SU-DHL-6 (cell line): ENCODE data around the gene FAM83G.

Source experiments
- H2AFZ ChIP-seq: fragments of 200-600 bp; sonication (generic); 2 replicates; pipeline ENCODE4 v1.6.1; 2014; ENCODE audit warnings: low read depth, mild to moderate bottlenecking, moderate library complexity, mixed read lengths, antibody characterized with exemption, low read length; ENCODE audit not compliant: severe bottlenecking
- H3F3A ChIP-seq: fragments of 200-600 bp; shearing (Covaris generic); 2 replicates; pipeline ENCODE4 v1.6.0; 2016; ENCODE audit warnings: antibody characterized with exemption, mild to moderate bottlenecking; ENCODE audit not compliant: insufficient read depth
- H3K27ac ChIP-seq: fragments of 200-600 bp; sonication (generic); 2 replicates; pipeline ENCODE4 v1.5.1; 2016; ENCODE audit warnings: low read depth, mild to moderate bottlenecking, low read length, moderate library complexity, mixed read lengths
- H3K27me3 ChIP-seq: fragments of 200-600 bp; sonication (generic), shearing (Covaris generic); 2 replicates; pipeline ENCODE4 v1.6.0; 2014; ENCODE audit warnings: mild to moderate bottlenecking, low read length
- H3K36me3 ChIP-seq: fragments of 200-600 bp; sonication (generic); 2 replicates; pipeline ENCODE4 v1.6.1; 2014; ENCODE audit warnings: mild to moderate bottlenecking, low read length, mixed read lengths
- H3K4me2 ChIP-seq: fragments of 300-600, 200-600 bp; shearing (Covaris generic), sonication (generic); 2 replicates; pipeline ENCODE4 v1.6.0; 2014; ENCODE audit warnings: low read length, low read depth, mild to moderate bottlenecking; ENCODE audit not compliant: poor library complexity, severe bottlenecking
- H3K4me3 ChIP-seq: fragments of 200-600 bp; sonication (generic); 2 replicates; pipeline ENCODE4 v1.5.1; 2014; ENCODE audit warnings: antibody characterized with exemption, low read length, mild to moderate bottlenecking, mixed read lengths; ENCODE audit not compliant: insufficient read depth, poor library complexity, severe bottlenecking
- H3K79me2 ChIP-seq: fragments of 200-600 bp; sonication (generic); 2 replicates; pipeline ENCODE4 v1.6.1; 2014; ENCODE audit warnings: mild to moderate bottlenecking, low read length, moderate library complexity; ENCODE audit not compliant: insufficient read depth
- H3K9ac ChIP-seq: fragments of 200-600 bp; sonication (generic); 2 replicates; pipeline ENCODE4 v1.7.0; 2014; ENCODE audit warnings: mild to moderate bottlenecking, low read length
- H3K9me2 ChIP-seq: fragments of 200-600 bp; sonication (generic); replicated peaks from 2 replicates; pipeline ENCODE4 v1.6.1; 2014; ENCODE audit warnings: low read length; ENCODE audit not compliant: insufficient read depth
- H3K9me3 ChIP-seq: fragments of 200-600 bp; sonication (generic); 2 replicates; pipeline ENCODE4 v1.6.1; 2014; ENCODE audit warnings: low read length, mixed read lengths; ENCODE audit not compliant: insufficient read depth
- H4K20me1 ChIP-seq: fragments of 200-600 bp; sonication (generic); 2 replicates; pipeline ENCODE4 v1.6.1; 2014; ENCODE audit warnings: low read depth, mild to moderate bottlenecking, antibody characterized with exemption, low read length, moderate library complexity, mixed read lengths
- EZH2phosphoT487 ChIP-seq: fragments of 200-600 bp; sonication (generic), shearing (Covaris generic); conservative IDR thresholded peaks from 2 replicates; pipeline ENCODE4 v1.6.1; 2018; ENCODE audit warnings: mild to moderate bottlenecking, antibody characterized with exemption, low read length, moderate library complexity, mixed read lengths
- TF ChIP-seq, protein P1 (sequence below): fragments of 200-600 bp; sonication (generic); IDR thresholded peaks from one replicate; pipeline ENCODE4 v1.5.1; 2017; ENCODE audit warnings: antibody characterized with exemption, mild to moderate bottlenecking, low read length, moderate library complexity; ENCODE audit not compliant: insufficient read depth, poor library complexity, severe bottlenecking

FAM83G gene

DNA sequence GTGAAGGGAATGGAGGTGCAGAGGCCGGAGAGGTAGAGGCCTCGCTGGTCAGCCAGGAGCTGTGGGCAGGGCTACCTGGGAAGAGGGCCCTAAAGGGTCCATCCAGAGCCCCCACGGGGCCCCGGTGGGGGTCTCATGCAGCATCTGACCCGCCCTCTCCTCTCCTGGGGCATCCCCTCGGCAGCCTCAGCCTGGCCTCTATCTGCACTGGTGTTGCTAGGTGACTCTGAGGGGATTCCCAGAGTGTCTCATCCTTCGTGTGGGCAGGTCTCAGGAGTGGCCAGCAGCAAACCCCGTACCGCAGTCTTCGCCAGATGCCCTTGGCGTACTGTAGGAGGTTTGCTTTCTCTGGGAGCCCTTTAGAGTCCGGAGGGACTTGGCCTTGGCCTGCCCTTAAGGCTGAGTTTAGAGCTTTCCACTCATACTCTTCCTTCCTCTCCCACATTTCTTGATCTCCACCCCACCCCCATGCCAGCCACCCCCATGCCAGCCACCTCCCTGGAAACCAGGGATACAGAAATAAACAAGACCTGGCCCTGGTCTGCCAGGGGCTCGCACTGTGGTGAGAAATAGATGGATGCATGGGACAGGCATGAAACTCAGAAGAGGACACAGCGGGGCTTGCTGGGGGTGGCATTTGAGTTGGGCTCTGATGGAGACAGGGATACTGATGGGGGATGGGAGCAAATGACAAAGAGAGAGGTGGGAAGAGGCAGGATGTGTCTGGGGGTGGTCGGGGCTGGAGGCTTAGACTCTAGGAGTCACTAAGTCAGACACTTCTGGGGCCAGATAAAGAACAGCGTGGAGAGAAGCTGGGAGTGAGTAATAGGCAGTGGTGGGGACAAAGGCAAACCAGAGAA is 42.7 kb downstream of the FAM83G start:
- Histone ChIP-seq H3K9me3 (no peaks in the 10 kb centered on the region), H3K79me2 (no peaks in the 10 kb centered on the region), H4K20me1 (no peaks in the 10 kb centered on the region), H3K36me3 (no peaks in the 10 kb centered on the region), H3K4me2 (no peak overlapping the region), H3K9me2 (no peaks in the 10 kb centered on the region), H3K27ac (no peak overlapping the region), H3K9ac (no peak overlapping the region), H3F3A (no peaks in the 10 kb centered on the region), H3K27me3 (no peaks in the 10 kb centered on the region), H2AFZ (no peak overlapping the region), H3K4me3 (no peak overlapping the region)
- no peak for TF ChIP-seq EZH2phosphoT487
- TF ChIP-seq, protein P1, sequence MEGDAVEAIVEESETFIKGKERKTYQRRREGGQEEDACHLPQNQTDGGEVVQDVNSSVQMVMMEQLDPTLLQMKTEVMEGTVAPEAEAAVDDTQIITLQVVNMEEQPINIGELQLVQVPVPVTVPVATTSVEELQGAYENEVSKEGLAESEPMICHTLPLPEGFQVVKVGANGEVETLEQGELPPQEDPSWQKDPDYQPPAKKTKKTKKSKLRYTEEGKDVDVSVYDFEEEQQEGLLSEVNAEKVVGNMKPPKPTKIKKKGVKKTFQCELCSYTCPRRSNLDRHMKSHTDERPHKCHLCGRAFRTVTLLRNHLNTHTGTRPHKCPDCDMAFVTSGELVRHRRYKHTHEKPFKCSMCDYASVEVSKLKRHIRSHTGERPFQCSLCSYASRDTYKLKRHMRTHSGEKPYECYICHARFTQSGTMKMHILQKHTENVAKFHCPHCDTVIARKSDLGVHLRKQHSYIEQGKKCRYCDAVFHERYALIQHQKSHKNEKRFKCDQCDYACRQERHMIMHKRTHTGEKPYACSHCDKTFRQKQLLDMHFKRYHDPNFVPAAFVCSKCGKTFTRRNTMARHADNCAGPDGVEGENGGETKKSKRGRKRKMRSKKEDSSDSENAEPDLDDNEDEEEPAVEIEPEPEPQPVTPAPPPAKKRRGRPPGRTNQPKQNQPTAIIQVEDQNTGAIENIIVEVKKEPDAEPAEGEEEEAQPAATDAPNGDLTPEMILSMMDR: no peak

DNA sequence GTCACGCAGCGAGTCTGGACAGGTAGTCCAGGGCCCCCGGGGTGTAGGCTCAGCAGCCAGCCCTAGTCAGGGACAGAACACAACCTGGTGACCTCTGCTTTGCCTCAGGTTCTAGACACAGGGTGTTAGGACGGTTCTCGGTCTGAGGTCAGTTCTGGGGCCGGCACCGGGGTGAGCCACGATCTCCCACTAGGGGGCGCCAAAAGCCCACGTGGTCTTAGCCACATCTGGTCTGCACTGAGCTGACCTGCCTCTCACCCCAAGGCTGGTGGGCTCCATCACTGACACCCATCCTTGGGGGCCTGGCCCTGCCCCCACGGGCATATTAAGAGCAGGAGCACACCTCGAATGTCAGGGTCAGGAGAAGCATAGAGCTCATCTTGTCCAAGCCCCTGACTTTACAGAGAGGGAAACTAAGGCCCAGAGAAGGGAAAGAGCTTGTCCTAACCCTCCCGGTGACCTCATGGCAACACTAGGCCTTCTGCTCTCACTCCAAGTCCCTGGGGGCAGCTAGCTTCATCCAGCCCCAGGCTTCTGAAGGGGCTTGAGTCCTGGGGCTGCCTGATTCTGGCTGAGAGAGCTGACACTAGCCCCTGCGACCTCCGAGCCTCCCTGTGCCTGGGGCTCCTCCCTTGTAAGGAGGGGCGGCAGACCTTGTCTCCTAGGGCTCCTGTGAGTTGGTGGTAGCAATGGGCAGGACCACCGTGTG is 43.6 kb downstream of the FAM83G start:
- Histone ChIP-seq H3F3A (no peaks in the 10 kb centered on the region), H3K9ac (no peak overlapping the region; the same call in 1 of the 2 replicates), H3K9me2 (no peaks in the 10 kb centered on the region), H3K4me3 (no peak overlapping the region), H3K27me3 (no peaks in the 10 kb centered on the region), H2AFZ (peak overlapping the region; percentile 23), H3K4me2 (no peak overlapping the region), H3K9me3 (no peaks in the 10 kb centered on the region), H3K27ac (no peak overlapping the region), H3K79me2 (no peaks in the 10 kb centered on the region), H3K36me3 (no peaks in the 10 kb centered on the region), H4K20me1 (no peaks in the 10 kb centered on the region)
- TF ChIP-seq EZH2phosphoT487: no peak
- TF ChIP-seq, protein P1: peak; percentile 87

DNA sequence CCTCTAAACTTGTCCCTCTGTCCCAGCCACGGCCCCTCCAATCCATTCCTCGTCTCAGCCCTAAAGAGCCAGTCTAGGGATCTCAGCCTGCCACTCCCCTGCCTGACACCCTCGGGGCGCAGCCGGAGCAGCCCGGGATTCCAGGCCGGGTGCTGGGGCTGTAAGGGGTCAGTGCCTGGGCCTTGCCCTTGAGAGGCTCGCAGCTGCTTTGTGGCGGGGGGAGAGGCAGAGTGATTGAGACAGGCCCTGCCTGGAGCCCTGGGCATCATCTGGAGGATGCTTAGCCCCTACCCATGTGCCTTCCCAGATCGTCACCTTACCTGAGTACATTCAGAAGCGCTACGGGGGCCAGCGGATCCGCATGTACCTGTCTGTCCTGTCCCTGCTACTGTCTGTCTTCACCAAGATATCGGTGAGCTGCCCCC is 44.3 kb downstream of the FAM83G start:
- Histone ChIP-seq H3F3A (no peaks in the 10 kb centered on the region), H2AFZ (peak overlapping the region; percentile 23), H3K9me3 (no peaks in the 10 kb centered on the region), H3K79me2 (no peaks in the 10 kb centered on the region), H3K9me2 (no peaks in the 10 kb centered on the region), H3K4me3 (no peak overlapping the region), H3K36me3 (no peaks in the 10 kb centered on the region), H3K27ac (no peak overlapping the region), H3K4me2 (no peak overlapping the region), H4K20me1 (no peaks in the 10 kb centered on the region), H3K9ac (no peak overlapping the region; the same call in 1 of the 2 replicates), H3K27me3 (no peaks in the 10 kb centered on the region)
- no peak for TF ChIP-seq EZH2phosphoT487
- TF ChIP-seq, protein P1: no peak
